Epithelial cell of esophagus (primary cell): ENCODE results near the gene PLD5.

ENCODE experiments used
- DNase-seq: peaks from one replicate; pipeline ENCODE4 v3.0.0; 2010; ENCODE audit warnings: low read depth
- H3K4me3 ChIP-seq: 2 replicates; pipeline ENCODE4 v1.5.1; 2011; ENCODE audit warnings: mild to moderate bottlenecking, low read length, control low read depth
- CTCF ChIP-seq: IDR thresholded peaks from 2 replicates; pipeline ENCODE4 v1.5.1; 2011; ENCODE audit warnings: low read depth, mild to moderate bottlenecking, low read length, control low read depth, inconsistent platforms; ENCODE audit not compliant: insufficient read depth; ENCODE audit errors: missing control alignments

PLD5 gene

DNA sequence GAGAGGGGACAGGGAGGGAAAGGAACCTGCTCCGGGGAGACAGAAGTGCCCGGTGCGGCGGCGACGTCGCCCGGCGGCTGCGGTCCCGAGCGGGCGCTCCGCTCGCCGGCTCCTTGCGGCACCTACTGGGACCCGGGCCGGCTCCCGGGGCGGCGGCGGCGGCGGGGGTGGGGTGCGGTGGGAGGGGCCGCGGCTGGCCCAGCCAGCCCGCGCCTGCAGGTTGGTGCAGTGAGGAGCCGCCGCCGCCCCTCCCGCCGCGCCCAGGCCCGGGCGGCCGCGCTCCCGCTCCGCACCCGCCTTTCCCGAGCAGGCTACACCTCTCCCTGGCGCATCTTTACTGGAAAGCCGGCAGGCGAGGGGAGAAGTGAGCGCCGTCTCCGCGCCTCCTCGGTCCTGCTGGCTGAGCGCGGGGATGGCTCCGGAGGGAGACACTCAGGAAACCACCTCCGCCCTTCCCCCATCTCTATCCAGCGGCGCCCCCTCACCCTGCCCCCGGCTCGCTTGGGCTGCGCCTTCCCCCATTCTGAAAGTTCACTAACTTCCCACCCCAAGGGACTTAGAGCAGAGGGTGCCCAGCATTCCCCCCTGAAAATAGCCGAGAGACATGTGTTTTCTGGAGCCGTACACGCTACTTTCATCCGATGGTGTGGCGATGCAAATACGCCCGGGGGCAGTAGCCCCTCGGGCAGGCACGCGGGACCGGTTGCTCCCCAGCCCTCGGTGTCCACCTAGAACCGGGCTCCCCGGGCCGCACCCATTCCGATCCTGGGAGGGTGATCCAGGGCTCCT, at the start of gene PLD5:
TSS of gene PLD5 (minus strand) at position 127 of the 789 bp plus-strand sequence.
- DNase-seq = peak; percentile 57
- H3K4me3 ChIP-seq = peak within 1 kb of the TSS; percentile 51
- no peak for TF ChIP-seq CTCF

DNA sequence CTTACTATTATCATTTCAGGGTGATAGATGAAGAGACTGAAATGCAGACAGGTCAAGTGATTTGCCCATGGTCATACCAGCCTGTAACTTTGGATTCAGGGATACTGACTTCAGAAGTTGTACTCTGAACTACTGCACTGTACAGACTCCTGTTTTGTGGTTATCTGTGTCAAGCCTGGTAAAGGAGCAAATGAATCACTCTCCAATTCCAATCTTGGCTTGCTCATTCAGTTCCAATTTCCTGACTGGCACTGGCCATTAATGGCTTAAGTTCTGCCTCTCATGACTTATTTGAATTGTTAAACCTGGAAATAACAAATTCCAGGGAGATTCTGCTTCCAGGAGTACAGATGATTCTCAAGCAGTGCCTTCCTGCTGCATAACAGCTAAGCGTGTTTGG, 45.4 kb upstream of the PLD5 start:
- TF ChIP-seq CTCF = no peak
- H3K4me3 ChIP-seq = no peak overlapping the region
- DNase-seq = peak; percentile 29

- no peak for DNase-seq
- no peak for TF ChIP-seq CTCF
- no peak overlapping the region for H3K4me3 ChIP-seq
These were observed 44.2 kb upstream of the PLD5 start for GRCh38 chr1:242568666-242569065.

- TF ChIP-seq CTCF = no peak
These were observed 43.1 kb upstream of the PLD5 start for GRCh38 chr1:242567596-242567995.

GRCh38 chr1:242556759-242557158, 32.3 kb upstream of the PLD5 start:
- no peak for DNase-seq
- no peak overlapping the region for H3K4me3 ChIP-seq
- no peak for TF ChIP-seq CTCF

More at GRCh38 chr1:242567596-242567995, 43.1 kb upstream of the PLD5 start:
- H3K4me3 ChIP-seq = no peak overlapping the region
- DNase-seq = no peak

DNA sequence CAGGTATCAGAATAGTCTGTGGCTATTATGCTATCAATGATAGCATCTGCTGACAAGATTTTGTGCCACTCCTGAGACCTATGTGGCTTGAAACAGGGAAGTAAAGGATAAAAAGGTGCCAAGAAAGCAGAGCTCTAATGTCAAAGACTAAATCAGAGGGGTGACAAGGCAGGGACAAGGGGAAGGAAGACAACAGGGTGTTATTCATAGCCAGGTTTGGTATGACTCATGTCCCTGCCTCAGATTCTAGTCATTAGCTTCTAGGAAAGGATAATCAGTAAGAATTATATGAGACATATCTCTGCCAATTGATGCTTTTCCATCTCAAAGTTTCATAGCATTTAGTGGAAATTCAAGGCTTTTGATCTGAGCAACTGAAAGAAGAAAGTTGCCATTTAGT, 31.8 kb upstream of the PLD5 start:
- peak; percentile 49 for DNase-seq
- no peak for TF ChIP-seq CTCF
- no peak overlapping the region for H3K4me3 ChIP-seq

DNA sequence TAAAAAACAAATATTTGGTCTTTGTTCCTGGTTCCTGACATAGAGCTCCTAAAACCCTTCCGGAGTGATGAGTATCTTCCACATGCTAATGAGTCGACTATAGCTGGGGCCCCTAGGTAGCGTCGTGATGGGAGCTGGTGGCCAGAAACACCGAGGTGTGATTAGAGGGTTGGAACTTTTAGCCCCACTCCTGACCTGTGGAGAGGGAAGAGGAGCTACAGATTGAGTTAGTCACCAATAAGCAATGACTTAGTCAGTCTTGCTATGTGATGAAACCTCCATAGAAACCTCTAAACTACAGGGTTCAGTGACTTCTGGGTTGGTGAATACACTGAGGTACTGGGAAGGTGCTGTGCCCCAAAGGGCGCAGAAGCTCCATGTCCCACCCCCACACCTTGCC, 30.1 kb upstream of the PLD5 start:
- TF ChIP-seq CTCF = no peak
- no peak overlapping the region for H3K4me3 ChIP-seq
- DNase-seq = peak; percentile 42
